ENCODE data around the gene SHOC2. TPM values are rescaled to one million over a fixed set of nuclear protein-coding genes. Genes with fewer than 3 reads are reported as not detected.

SHOC2 gene
- total RNA-seq, 6 experiments from 2014 or later, result 48.9 to 61.1 (median 56.6) TPM

- Mint-ChIP-seq H3K9me3 (peaks cover 39% of the 10 kb centered on the region), H3K27ac (peak overlapping the region; percentile 69), H3K36me3 (ENCODE audit: low read depth) (peaks cover 45% of the 10 kb centered on the region), H3K27me3 (ENCODE audit: insufficient read depth) (peaks cover 4% of the 10 kb centered on the region), H3K4me3 (peak overlapping the region; percentile 60), H3K4me1 (ENCODE audit: low read depth) (peaks cover 28% of the 10 kb centered on the region)
- peak; percentile 17 for DNase-seq
- no peak for TF ChIP-seq CTCF (IDR thresholded peaks at IDR 0.05)
These were observed 115.3 kb downstream of the SHOC2 start for GRCh38 chr10:111034598-111035310.

- Mint-ChIP-seq H3K4me3 (peak overlapping the region; percentile 60), H3K36me3 (ENCODE audit: low read depth) (peaks cover 40% of the 10 kb centered on the region), H3K27ac (peak overlapping the region; percentile 69), H3K27me3 (ENCODE audit: insufficient read depth) (peaks cover 4% of the 10 kb centered on the region), H3K4me1 (ENCODE audit: low read depth) (peaks cover 28% of the 10 kb centered on the region), H3K9me3 (peaks cover 45% of the 10 kb centered on the region)
- TF ChIP-seq CTCF (IDR thresholded peaks at IDR 0.05), result no peak
- peak; percentile 8 for DNase-seq
These were observed 116.1 kb downstream of the SHOC2 start for GRCh38 chr10:111035542-111035941.

- H3K36me3 Mint-ChIP-seq (ENCODE audit: low read depth), result peaks cover 28% of the 10 kb centered on the region
- peaks cover 50% of the 10 kb centered on the region for H3K9me3 Mint-ChIP-seq
- TF ChIP-seq CTCF (IDR thresholded peaks at IDR 0.05), result peak; percentile 57; the same call in 1 of the 2 replicates
- peaks cover 4% of the 10 kb centered on the region for H3K27me3 Mint-ChIP-seq (ENCODE audit: insufficient read depth)
- no peak for DNase-seq
- no peak overlapping the region for H3K27ac Mint-ChIP-seq
- H3K4me1 Mint-ChIP-seq (ENCODE audit: low read depth), result peaks cover 28% of the 10 kb centered on the region
- H3K4me3 Mint-ChIP-seq, result no peak overlapping the region
These were observed 118.5 kb downstream of the SHOC2 start for GRCh38 chr10:111037858-111038257.

GRCh38 chr10:111039522-111039921 lies 120.1 kb downstream of the SHOC2 start:
- Mint-ChIP-seq H3K36me3 (ENCODE audit: low read depth) (peaks cover 12% of the 10 kb centered on the region), H3K4me1 (ENCODE audit: low read depth) (peaks cover 15% of the 10 kb centered on the region), H3K9me3 (peaks cover 47% of the 10 kb centered on the region), H3K27ac (no peak overlapping the region), H3K27me3 (ENCODE audit: insufficient read depth) (peaks cover 4% of the 10 kb centered on the region), H3K4me3 (no peak overlapping the region)
- DNase-seq, result no peak
- no peak for TF ChIP-seq CTCF (IDR thresholded peaks at IDR 0.05)

- peaks cover 5% of the 10 kb centered on the region; the same call in 1 of the 2 replicates for H3K9me3 Mint-ChIP-seq
- no peak overlapping the region for H3K27ac Mint-ChIP-seq
- H3K27me3 Mint-ChIP-seq (ENCODE audit: insufficient read depth), result peaks cover 3% of the 10 kb centered on the region
- H3K4me1 Mint-ChIP-seq (ENCODE audit: low read depth), result no peaks in the 10 kb centered on the region
- DNase-seq, result no peak
- no peaks in the 10 kb centered on the region for H3K36me3 Mint-ChIP-seq (ENCODE audit: low read depth)
- H3K4me3 Mint-ChIP-seq, result no peak overlapping the region
- TF ChIP-seq CTCF (IDR thresholded peaks at IDR 0.05), result no peak
These were observed 137.6 kb downstream of the SHOC2 start for GRCh38 chr10:111057006-111057405.

Small RNA genes within 50 kb of the gene (microRNA-seq; reads per million reads assigned to microRNA genes)
- gene MIR548E, result 4.6 reads per million

Other genes starting within 250 kb of the SHOC2 start
- 10 to 100 TPM; 56.0 to 85.6 (median 72.8) TPM for gene PDCD4, start 47.7 kb upstream of the SHOC2 start, total RNA-seq (2021; fragmentation: NEBNext Ultra II Directional; extraction: Animal tissue kit (Norgen Biotek cat#: 25700))
- gene BBIP1, start 424 bp upstream of the SHOC2 start, total RNA-seq (2021; fragmentation: NEBNext Ultra II Directional; extraction: Animal tissue kit (Norgen Biotek cat#: 25700)), result 10 to 100 TPM; 28.5 to 36.1 (median 31.2) TPM
- gene ADRA2A, start 157.4 kb downstream of the SHOC2 start, total RNA-seq (2021; fragmentation: NEBNext Ultra II Directional; extraction: Animal tissue kit (Norgen Biotek cat#: 25700)), result not detected

All from HFFc6 (cell line).